Thymus (tissue), 11 donors: ENCODE data around the gene NEDD4L. TPM values are rescaled to one million over a fixed set of nuclear protein-coding genes. Genes with fewer than 3 reads are reported as not detected.

Experiments
- DNase-seq, 9 donors: peaks; one replicate each; pipeline ENCODE4 v3.0.0-alpha.2; 2013; ENCODE audit warnings: low spot score in 9 of 9, low read depth in 6 of 9, missing footprints in 1 of 9
- H3K27ac ChIP-seq, 2 donors: one replicate each; pipeline ENCODE4 v1.5.1; 2013; ENCODE audit warnings: control low read depth in 1 of 2, low read depth in 1 of 2, low read length in 1 of 2, mild to moderate bottlenecking in 1 of 2, moderate library complexity in 1 of 2
- H3K27me3 ChIP-seq, 2 donors: one replicate each; pipeline ENCODE4 v1.5.1; 2013; ENCODE audit warnings: low read length in 1 of 2; ENCODE audit not compliant: control insufficient read depth in 2 of 2, insufficient read depth in 1 of 2
- H3K36me3 ChIP-seq, 2 donors: one replicate each; pipeline ENCODE4 v1.5.1; 2013; ENCODE audit warnings: low read length in 1 of 2, mild to moderate bottlenecking in 1 of 2, moderate library complexity in 1 of 2; ENCODE audit not compliant: control insufficient read depth in 2 of 2, insufficient read depth in 2 of 2
- H3K4me1 ChIP-seq, 2 donors: one replicate each; pipeline ENCODE4 v1.5.1; 2013; ENCODE audit warnings: low read length in 2 of 2; ENCODE audit not compliant: control insufficient read depth in 2 of 2, insufficient read depth in 2 of 2
- H3K4me3 ChIP-seq, 2 donors: one replicate each; pipeline ENCODE4 v1.5.1; 2013; ENCODE audit warnings: low read length in 2 of 2, control low read depth in 1 of 2, mild to moderate bottlenecking in 1 of 2
- H3K9me3 ChIP-seq, 2 donors: one replicate each; pipeline ENCODE4 v1.5.1; 2013; ENCODE audit warnings: low read length in 1 of 2, mild to moderate bottlenecking in 1 of 2; ENCODE audit not compliant: control insufficient read depth in 2 of 2, insufficient read depth in 1 of 2
- WGBS: extraction: QIAGEN DNeasy Blood & Tissue Kit; methylation state at CpG from one replicate; pipeline ENCODE4 v1.1.7; 2013; 5-methylcytosine and 5-hydroxymethylcytosine counted together
- polyA plus RNA-seq: library from polyadenylated mRNA; stranded (reverse); fragments of 200-250 nt; gene quantifications from one replicate; pipeline ENCODE4 v1.2.3, GENCODE V29; 2013
- total RNA-seq: library from RNA; stranded (reverse); fragments of 120-200 nt; gene quantifications from one replicate; pipeline ENCODE4 v1.2.4, GENCODE V29; 2013
- donor health status: healthy.

The NEDD4L gene
- total and polyA plus RNA-seq, 2 donors = 6.5 to 11.8 TPM

DNA sequence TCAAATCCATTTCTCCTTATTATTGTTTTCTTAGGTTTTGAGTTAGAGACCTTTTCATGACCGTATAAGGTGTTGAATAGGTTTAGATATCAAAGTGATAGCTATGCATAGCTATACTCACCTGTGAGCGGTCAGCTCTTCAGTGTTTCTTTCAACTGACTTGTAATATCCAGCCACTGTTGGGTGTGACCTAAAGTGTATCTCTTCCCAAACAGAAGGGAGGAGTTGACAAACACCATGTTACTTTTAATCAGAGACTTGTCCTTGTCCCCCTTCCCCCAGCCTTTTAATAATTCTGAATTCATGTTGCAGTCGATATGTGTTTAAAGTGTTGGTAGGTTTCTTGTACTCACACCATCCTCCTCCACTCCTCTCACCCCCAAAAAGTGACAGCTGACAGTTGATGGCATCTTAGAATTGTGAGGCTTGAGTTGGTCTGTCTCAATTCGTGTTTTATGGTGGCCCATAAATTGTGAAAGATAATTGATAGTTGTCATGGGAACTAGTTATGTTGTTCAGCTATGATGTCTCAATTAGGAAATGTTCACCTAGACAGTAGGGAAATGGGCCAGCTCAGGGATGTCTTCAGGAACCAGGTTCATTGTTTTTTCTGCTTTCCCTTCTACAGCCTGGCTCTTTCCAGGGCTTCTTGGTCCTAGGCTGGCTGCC lies 12.0 kb downstream of the NEDD4L start:
- no peak overlapping the region for H3K4me3 ChIP-seq
- H3K27me3 ChIP-seq = no peaks in the 10 kb centered on the region
- no peak overlapping the region for H3K27ac ChIP-seq
- DNase-seq = no peak
- H3K4me1 ChIP-seq = no peaks in the 10 kb centered on the region
- H3K36me3 ChIP-seq = no peaks in the 10 kb centered on the region
- 93% methylated on average over 4 of the region's 4 CpGs for WGBS
- no peaks in the 10 kb centered on the region for H3K9me3 ChIP-seq

- Histone ChIP-seq H3K27me3 (no peaks in the 10 kb centered on the region), H3K4me3 (no peak overlapping the region), H3K9me3 (no peaks in the 10 kb centered on the region), H3K27ac (no peak overlapping the region), H3K4me1 (no peaks in the 10 kb centered on the region), H3K36me3 (no peaks in the 10 kb centered on the region)
- no peak for DNase-seq
- 93% methylated on average over 5 of the region's 5 CpGs for WGBS
Measured at GRCh38 chr18:58056852-58057251, 12.8 kb downstream of the NEDD4L start.

DNA sequence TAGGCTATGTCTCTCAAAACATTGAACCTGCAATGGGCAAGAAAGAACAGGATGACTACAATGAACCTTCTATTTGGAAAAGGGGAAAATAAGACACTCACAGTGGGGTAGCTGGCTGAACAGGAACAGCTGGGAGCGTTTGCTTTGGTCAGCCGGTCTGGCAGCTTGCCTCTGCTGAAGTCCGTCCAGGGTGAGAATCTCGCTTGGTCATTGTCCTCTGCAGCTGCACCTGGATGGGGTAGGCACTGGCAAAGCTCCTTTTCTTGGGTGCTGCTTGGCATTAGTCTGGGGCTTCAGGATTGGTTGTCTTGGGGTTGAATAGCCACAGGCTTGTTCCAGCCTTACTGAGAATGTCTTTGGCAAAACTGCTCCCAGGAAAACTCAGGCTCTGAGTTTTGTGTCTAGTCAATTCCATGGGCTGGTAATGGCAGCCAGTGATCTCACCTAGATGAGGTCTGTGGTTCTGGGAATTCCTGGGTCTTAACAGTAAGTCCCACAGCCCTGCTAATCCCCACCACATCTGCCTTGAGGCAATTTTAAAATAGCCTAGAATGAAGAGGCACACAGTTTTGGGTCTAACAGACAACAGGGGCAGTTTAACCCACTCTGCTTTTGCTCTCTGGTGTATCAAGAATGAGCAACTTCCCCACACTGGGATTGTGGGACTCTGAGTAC lies 13.4 kb downstream of the NEDD4L start:
- Histone ChIP-seq H3K36me3 (no peaks in the 10 kb centered on the region), H3K27me3 (no peaks in the 10 kb centered on the region), H3K27ac (no peak overlapping the region), H3K4me3 (no peak overlapping the region), H3K4me1 (no peaks in the 10 kb centered on the region), H3K9me3 (no peaks in the 10 kb centered on the region)
- DNase-seq = no peak
- WGBS = 71% methylated on average over 4 of the region's 4 CpGs

DNA sequence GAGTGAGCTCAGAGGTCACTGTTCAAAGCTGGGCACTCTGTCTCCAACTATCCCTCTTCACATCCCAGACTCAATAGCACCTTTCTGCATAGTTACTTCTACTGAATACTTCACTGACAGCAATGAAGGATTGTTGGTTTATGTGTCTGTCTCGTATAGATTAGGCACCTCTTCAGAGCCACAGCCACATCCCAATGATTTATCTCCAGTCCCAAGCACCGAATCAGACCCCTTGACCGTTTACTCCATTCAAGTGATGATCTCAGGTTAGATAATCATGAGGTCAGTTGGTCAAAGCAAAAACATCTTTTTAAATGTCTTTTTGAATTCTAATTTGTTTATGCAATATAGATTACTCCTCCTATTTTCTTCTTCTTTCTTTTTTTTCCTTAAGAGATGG lies 14.7 kb downstream of the NEDD4L start:
- no peaks in the 10 kb centered on the region for H3K9me3 ChIP-seq
- H3K4me1 ChIP-seq = no peaks in the 10 kb centered on the region
- H3K27ac ChIP-seq = no peak overlapping the region
- H3K36me3 ChIP-seq = no peaks in the 10 kb centered on the region
- 92% methylated on average over 3 of the region's 3 CpGs for WGBS
- H3K27me3 ChIP-seq = no peaks in the 10 kb centered on the region
- no peak for DNase-seq
- H3K4me3 ChIP-seq = no peak overlapping the region

- Histone ChIP-seq H3K27ac (no peak overlapping the region), H3K4me3 (no peak overlapping the region), H3K27me3 (no peaks in the 10 kb centered on the region), H3K4me1 (no peaks in the 10 kb centered on the region), H3K36me3 (no peaks in the 10 kb centered on the region), H3K9me3 (no peaks in the 10 kb centered on the region)
- WGBS = 89% methylated on average over 5 of the region's 5 CpGs
- no peak for DNase-seq
Measured at GRCh38 chr18:58060254-58060653, 16.2 kb downstream of the NEDD4L start.

DNA sequence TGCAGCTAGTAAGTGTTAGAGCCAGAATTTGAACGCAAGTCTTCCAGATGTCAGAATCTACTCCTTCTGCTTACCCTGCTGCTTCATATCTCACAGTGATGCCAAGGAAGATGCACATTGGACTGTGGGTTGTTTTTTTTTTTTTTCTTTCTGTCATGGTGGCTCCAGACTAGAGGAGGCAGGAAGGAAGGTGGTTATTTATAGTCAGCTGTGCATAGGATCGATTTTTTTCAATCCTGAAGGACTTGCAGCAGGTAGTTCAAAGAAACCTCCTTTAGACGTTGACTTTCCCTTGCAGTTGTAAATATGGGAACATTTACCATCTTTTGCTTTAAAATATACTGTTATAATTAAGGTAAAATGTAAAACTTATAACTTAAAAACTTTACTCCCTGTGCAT lies 17.3 kb downstream of the NEDD4L start:
- no peak overlapping the region for H3K27ac ChIP-seq
- no peaks in the 10 kb centered on the region for H3K36me3 ChIP-seq
- H3K4me1 ChIP-seq = no peaks in the 10 kb centered on the region
- H3K9me3 ChIP-seq = no peaks in the 10 kb centered on the region
- 45% methylated on average over 3 of the region's 3 CpGs for WGBS
- DNase-seq = no peak
- H3K4me3 ChIP-seq = no peak overlapping the region
- H3K27me3 ChIP-seq = no peaks in the 10 kb centered on the region

- WGBS = 83% methylated on average over 10 of the region's 10 CpGs
- H3K4me1 ChIP-seq = no peaks in the 10 kb centered on the region
- no peaks in the 10 kb centered on the region for H3K27me3 ChIP-seq
Measured at GRCh38 chr18:58064406-58064998, 20.5 kb downstream of the NEDD4L start.

DNA sequence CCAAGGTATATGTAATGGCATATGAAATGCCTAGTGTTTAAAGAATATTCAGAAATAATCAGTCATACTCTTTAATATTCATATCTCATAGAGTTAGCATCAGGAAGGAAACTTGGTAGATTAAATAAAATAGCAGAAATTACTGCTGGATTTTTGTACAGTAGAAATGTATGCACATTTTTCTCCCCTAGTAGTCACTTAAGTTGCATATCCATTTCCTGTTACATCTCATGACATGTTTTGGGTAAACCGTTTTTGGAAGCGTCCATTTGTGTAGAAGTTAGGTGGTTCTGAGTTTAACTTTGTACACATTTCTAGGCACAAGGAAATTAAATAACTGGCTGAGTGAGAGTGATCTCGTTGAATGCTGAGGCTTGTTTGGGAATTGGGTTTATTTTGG lies 21.9 kb downstream of the NEDD4L start:
- WGBS = 94% methylated on average over 3 of the region's 3 CpGs
- Histone ChIP-seq H3K4me3 (no peak overlapping the region), H3K9me3 (no peaks in the 10 kb centered on the region), H3K36me3 (no peaks in the 10 kb centered on the region), H3K27ac (no peak overlapping the region), H3K27me3 (no peaks in the 10 kb centered on the region), H3K4me1 (no peaks in the 10 kb centered on the region)
- no peak for DNase-seq

More at GRCh38 chr18:58064406-58064998, 20.5 kb downstream of the NEDD4L start:
- DNase-seq = no peak
- no peaks in the 10 kb centered on the region for H3K36me3 ChIP-seq
- H3K4me3 ChIP-seq = no peak overlapping the region
- no peak overlapping the region for H3K27ac ChIP-seq
- no peaks in the 10 kb centered on the region for H3K9me3 ChIP-seq

GRCh38 chr18:58067601-58068000 lies 23.6 kb downstream of the NEDD4L start:
- Histone ChIP-seq H3K4me1 (no peaks in the 10 kb centered on the region), H3K27ac (no peak overlapping the region), H3K9me3 (no peaks in the 10 kb centered on the region), H3K4me3 (no peak overlapping the region), H3K27me3 (no peaks in the 10 kb centered on the region), H3K36me3 (no peaks in the 10 kb centered on the region)
- no peak for DNase-seq
- WGBS = 95% methylated on average over 2 of the region's 2 CpGs
